Measurements from ENCODE around the gene LAS1L.
"Not testable (repeated sequence)": the region's sequence is repeated elsewhere in the genome, so short reads cannot be mapped to it uniquely, and the experiment has no call there.

LAS1L gene

GRCh38 chrX:65534450-65535292 lies at the start of gene LAS1L:
TSS of gene LAS1L (minus strand) at chrX:65534787. CDS start at chrX:65534715, 72 bp downstream.
- peak; percentile 87 for DNase-seq

GRCh38 chrX:65582450-65583082 lies 48.0 kb upstream of the LAS1L start:
- DNase-seq = no peak

DNA sequence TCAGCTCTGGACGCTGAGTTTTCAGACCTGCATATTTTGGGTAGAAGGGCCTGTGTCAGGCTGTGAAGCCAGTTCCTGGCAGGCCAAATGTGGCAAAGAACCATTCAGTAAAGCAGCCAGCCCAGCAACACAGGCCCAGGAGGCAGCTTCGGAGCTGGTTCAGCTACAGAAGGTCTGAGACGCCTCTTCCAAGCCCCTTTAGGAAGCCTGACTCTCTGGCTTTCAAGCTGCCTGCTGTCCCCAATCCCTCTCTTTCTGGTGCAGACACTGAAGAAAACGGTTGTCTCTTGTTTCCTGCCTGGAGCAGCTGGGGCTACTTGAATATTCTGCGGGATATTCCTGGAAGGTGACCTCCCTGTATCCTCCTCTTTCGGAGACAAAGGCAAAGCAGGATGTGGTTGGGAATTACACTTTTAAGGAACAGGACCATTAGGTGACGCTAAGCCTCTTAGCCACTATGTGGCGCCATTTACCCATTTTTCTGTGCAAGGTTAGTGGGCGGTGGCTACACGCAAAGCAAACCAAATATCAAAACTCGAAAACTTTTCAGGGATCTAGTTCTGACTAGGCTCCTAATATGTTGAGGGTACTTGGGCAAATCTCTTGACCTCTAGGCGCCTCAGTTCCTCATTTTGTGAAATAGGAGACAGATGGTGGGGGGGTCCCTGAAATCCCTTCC lies 47.2 kb upstream of the LAS1L start:
- peak; percentile 47 for DNase-seq

DNA sequence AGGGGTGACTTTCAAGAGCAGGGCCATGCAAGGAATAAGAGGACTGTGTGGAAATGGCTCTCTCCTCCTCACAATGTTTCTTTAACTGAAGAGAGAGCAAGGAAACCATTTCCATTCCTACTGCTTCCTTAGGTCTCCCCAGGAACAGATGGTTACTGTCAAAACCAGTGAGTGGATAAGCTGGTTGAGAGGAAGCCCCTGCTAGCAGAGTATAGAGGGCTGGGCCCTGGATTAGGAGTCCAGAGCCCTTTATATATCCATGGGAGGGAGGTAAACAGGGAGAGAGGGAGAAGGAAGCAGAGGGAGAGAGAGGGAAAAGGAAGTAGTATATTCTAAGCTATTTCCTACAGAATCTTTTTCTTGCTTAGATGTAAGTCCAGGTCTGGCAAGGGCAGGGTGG lies 43.8 kb upstream of the LAS1L start:
- no peak for DNase-seq

DNA sequence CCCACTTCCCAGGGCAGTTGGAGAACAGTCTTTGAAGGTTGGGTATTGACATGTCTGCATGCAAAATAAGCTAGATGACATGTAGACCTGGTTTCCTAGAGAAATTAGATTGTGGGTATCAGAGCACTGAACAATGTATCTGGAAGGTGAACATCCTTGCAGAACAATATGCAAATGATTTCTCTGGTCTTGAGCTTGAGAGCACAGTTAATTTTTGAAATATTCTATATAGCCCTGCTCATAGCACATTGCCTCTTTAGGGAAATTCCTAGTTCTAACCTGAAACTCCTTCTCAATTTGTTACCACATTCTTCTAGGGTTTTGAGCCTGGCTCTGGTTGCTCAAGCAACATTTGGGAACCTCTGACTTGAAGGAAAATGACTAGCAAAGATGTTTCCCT lies 41.6 kb upstream of the LAS1L start:
- DNase-seq = no peak

DNA sequence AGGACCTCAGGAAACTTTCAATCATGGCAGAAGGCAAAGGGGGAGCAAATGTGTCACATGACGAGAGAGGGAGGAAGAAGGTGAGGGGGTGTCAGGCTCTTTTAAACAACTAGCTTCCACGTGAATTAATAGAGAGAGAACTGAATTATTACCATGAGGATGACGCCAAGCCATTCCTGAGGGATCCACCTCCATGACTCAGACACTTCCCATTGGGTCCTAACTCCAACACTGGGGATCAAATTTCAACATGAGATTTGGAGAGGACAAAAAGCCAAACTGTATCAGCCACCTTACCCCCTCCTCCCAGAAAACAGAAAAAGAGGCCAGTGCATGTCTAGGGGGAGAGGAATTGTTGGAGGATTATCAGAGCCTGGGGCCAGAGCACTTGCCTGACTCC lies 40.4 kb upstream of the LAS1L start:
- no peak for DNase-seq

DNA sequence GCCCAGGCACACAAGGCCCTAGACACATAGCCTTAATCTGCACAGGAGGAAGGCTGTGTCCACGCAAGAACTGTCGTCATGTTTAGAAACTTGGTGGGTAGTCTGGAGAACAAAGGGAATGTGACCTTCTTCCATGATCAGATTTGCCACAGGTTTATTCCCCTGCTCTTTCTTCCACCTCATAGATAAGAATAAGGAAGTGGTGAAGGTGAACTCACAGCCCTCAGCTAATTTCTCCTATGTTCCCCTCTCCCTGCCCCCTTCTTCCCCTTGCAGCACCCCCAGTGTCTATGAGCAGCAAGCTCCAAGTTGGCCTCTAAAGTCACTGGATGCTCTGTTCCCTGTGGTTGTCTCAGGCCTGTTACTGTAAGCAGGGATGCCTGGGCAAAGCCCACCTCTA lies 39.8 kb upstream of the LAS1L start:
- no peak for DNase-seq

DNA sequence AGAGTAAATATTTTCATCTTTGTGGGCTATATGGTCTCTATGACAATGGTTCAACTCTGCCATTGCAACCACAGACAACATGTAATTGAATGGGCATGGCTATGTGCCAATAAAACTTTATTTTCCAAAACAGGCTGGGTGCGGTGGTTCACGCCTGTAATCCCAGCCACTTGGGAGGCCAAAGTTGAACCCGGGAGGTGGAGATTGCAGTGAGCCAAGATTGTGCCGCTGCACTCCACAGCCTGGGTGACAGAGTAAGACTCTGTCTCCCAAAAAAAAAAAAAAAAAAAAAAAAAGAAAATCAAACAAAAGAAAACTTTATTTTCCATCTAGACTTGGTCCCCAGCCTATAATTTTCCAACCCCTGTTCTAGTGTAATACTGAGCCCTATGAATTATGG lies 38.4 kb upstream of the LAS1L start:
- no peak for DNase-seq

DNA sequence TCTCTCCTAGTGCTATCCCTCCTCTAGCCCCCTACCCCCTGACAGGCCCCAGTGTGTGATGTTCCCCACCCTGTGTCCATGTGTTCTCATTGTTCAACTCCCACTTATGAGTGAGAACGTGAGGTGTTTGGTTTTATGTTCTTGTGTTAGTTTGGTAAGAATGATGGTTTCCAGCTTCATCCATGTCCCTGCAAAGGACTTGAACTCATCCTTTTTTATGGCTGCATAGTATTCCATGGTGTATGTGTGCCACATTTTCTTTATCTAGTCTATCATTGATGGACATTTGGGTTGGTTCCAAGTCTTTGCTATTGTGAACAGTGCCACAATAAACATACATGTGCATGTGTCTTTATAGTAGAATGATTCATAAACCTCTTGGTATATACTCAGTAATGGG lies 28.3 kb upstream of the LAS1L start:
- DNase-seq = not testable (repeated sequence)

GRCh38 chrX:65551489-65552339 lies 17.1 kb upstream of the LAS1L start:
- no peak for DNase-seq

DNA sequence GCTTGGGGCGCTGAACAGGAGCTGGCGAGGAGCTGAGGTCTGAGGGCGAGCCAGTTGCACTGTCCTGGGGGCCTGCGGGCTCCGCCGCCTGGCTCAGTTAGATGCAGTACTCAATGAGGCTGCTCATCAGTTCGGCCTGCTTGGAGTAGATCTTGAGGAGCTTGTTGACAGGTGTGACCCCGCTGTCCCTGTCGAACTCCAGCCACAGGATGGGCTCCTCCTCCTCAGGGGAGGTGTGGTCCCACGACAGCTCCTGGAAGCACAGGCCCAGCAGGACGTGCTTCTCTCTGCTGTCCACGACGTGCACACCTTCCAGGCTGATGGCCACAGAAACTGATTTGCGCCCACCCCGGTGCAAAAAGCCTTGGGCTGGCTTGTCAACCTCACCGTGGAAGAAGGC lies 16.5 kb upstream of the LAS1L start:
- DNase-seq = no peak

- no peak for DNase-seq
These were observed 10.9 kb upstream of the LAS1L start for GRCh38 chrX:65545456-65545855.

DNA sequence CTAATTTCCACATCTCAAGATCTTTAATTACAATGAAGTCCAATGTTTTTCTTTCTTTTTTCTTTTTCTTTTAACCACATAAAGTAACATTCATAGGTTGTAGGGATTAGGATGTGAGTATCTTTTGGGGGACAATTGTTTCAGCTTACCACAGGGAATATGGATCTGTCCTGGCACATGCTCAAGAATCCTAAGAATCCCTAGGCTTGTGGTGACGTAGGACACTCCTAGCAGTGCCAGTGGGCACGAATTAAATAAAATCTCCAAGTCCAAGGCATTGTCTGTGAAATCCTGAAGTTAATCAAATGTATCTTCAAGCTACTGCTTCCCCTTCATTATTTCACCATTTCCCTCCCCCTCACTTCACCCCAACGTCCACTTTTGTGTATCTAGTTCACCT lies 2.6 kb upstream of the LAS1L start:
- DNase-seq = no peak

DNA sequence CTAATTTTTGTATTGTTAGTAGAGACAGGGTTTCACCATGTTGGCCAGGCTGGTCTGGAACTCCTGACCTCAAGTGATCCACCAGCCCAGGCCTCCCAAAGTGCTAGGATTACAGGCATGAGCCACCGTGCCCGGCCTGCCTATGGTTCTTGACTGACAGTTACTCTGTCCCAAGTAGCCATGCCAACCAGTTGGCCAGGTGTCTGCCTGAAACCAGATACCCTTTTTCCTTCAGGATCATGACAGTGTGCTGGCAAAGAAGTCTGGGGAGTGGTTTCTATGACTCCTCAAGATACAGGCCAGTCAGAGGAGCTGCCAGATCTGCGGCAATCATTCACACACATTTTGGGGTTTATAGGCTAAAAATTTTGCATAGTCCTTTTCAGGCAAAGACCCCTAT lies 1.7 kb upstream of the LAS1L start:
- DNase-seq = no peak

GRCh38 chrX:65532016-65532415 lies 2.6 kb downstream of the LAS1L start:
- DNase-seq = no peak

GRCh38 chrX:65528705-65529340 lies 5.8 kb downstream of the LAS1L start:
- peak; percentile 5 for DNase-seq

DNA sequence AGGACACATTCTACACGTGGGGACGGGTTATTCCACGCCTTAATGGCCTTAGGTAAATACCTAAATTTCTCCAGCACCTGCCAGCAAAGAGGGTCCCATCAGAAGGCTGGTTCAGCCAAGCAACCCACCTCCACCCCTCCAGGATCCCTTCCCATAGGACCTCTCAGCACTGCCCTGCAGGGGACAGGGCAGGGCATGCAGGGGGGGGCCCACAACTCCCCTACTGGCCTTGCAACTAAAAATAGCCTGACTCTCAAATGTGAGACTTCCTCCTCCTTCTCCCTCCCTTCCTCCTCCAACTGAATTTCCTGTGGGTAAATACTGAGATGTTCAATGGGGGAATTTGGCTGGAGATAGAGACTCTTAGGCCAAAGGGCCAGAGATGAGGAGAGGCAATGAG lies 6.3 kb downstream of the LAS1L start:
- no peak for DNase-seq

DNA sequence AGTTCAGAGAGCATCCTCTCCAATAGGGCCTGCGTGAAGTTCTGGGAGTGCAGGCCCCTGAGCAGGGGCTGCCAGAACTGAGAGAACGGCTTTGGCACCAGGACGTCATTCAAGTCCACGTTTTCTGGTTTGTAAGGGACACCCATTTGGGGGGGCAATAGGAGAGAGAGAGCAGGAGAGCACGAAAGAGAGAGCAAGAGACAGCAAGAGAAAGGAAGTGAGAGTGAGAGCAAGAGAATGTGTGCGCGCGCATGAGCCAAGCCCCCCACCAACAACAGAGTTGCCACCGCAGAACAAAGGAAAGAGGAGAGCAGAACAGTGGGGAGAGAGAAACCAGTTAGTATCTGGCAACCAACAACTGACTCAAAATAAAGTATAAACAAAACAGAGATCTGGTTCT lies 10.4 kb downstream of the LAS1L start:
- no peak for DNase-seq

GRCh38 chrX:65522739-65523372 lies 11.7 kb downstream of the LAS1L start:
- DNase-seq = no peak

DNA sequence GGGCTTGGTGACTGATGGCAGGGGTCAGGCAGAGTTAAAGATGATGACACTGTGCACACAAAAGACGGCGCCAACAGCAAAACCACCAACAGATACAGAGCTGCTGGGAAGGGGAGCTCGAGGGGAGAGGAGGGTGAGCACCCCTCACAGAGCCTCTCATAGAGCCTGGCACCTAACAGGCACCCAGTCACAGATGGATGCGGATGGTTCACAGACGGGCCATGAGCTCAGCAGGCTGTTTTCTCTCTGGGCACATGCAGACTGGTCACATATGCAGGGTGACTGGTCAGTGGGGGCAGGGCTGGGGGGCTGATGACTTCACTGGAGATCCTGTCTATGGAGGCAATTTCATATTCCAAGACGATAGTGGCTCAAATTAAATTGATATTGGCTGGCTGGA lies 15.1 kb downstream of the LAS1L start:
- not testable (repeated sequence) for DNase-seq

GRCh38 chrX:65518980-65519379 lies 15.6 kb downstream of the LAS1L start:
- DNase-seq = not testable (repeated sequence)

DNA sequence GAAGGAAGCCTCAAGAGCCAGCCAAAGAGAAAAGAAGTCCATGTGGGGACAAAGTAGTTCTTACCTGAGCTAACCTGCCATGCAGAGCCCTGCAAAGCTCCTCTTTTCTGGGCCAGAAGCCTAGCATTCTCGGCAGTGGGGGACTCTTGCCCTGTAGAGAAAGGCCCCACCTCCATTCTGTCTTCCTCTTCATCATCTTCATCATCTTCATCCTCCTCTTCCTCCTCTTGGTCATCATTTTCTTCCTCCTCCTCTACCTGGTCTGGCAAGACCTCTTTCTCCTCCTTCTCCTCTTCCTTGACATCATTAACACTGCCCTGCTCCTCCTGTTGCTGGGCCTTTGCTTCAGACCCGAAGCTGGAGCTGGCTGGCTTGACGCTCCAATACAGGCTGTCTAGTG lies 16.7 kb downstream of the LAS1L start:
- no peak for DNase-seq
